AG09309 (cell line): ENCODE results near the gene OCEL1.

ENCODE experiments used
- DNase-seq: peaks from one replicate; pipeline ENCODE4 v3.0.0-alpha.2; 2010; ENCODE audit warnings: low read depth
- H3K4me3 ChIP-seq: 2 replicates; pipeline ENCODE4 v1.5.1; 2011; ENCODE audit warnings: mild to moderate bottlenecking, low read depth, low read length, moderate library complexity; ENCODE audit not compliant: control insufficient read depth
- CTCF ChIP-seq: IDR thresholded peaks from 2 replicates; pipeline ENCODE4 v1.5.1; 2011; ENCODE audit warnings: mild to moderate bottlenecking, low read depth, low read length, inconsistent platforms; ENCODE audit not compliant: insufficient read depth, control insufficient read depth; ENCODE audit errors: missing control alignments

Gene OCEL1

GRCh38 chr19:17260842-17261325 is 34.9 kb downstream of the OCEL1 start:
- no peak for DNase-seq
- H3K4me3 ChIP-seq: no peak overlapping the region
- peak; percentile 92 for TF ChIP-seq CTCF

GRCh38 chr19:17262557-17262956 is 36.5 kb downstream of the OCEL1 start:
- no peak for TF ChIP-seq CTCF
- no peak overlapping the region for H3K4me3 ChIP-seq
- DNase-seq: no peak

- TF ChIP-seq CTCF: no peak
- no peak for DNase-seq
- H3K4me3 ChIP-seq: no peak overlapping the region
These were observed 38.0 kb downstream of the OCEL1 start for GRCh38 chr19:17263712-17264640.

DNA sequence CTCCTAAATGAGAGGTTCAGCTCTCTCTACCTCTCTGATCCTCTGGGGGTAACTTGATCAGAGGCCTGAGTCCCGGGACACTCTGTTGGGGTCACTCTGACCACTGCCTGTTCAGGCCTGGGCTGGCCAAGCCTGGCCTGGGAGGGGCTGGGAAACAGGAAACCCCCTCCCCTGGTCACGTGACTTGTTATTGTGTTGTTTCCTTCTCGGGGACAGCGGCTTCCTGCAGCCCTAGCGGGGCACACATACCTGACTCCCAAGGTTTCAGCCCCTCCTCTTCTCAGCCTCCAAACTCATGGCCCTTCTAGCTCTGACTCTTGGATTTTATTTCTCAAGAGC is 38.6 kb downstream of the OCEL1 start, which contains the start of gene USHBP1:
USHBP1 (minus strand) TSS at position 105 of the 339 bp plus-strand sequence. CDS start 446 bp downstream, outside the sequence.
- H3K4me3 ChIP-seq: no peak within 1 kb of the TSS
- DNase-seq: no peak
- TF ChIP-seq CTCF: no peak

- no peak for DNase-seq
- TF ChIP-seq CTCF: no peak
- no peak overlapping the region for H3K4me3 ChIP-seq
These were observed 40.0 kb downstream of the OCEL1 start for GRCh38 chr19:17266026-17266425.

GRCh38 chr19:17266589-17266974 is 40.6 kb downstream of the OCEL1 start:
- H3K4me3 ChIP-seq: no peak overlapping the region
- DNase-seq: no peak
- TF ChIP-seq CTCF: no peak
